Coronary artery (tissue), 2 donors: ENCODE results near the gene SNAPC3.
"Not testable (repeated sequence)": the region's sequence is repeated elsewhere in the genome, so short reads cannot be mapped to it uniquely, and the experiment has no call there.

ENCODE experiments used
- DNase-seq: peaks from one replicate; pipeline ENCODE4 v3.0.0-alpha.2; 2017; ENCODE audit warnings: low spot score
- H3K27ac ChIP-seq, 2 donors: fragments of 200-600 bp; sonication (generic); one replicate each; pipeline ENCODE4 v1.5.1; 2016 to 2019
- H3K4me3 ChIP-seq: fragments of 200-600 bp; sonication (generic); 2 replicates; pipeline ENCODE4 v1.5.1; 2016; ENCODE audit warnings: mild to moderate bottlenecking, moderate library complexity
- TF ChIP-seq, protein P1 (sequence below): fragments of 200-600 bp; sonication (generic); IDR thresholded peaks from one replicate; pipeline ENCODE4 v1.5.1; 2019; ENCODE audit warnings: antibody characterized with exemption

SNAPC3 gene

DNA sequence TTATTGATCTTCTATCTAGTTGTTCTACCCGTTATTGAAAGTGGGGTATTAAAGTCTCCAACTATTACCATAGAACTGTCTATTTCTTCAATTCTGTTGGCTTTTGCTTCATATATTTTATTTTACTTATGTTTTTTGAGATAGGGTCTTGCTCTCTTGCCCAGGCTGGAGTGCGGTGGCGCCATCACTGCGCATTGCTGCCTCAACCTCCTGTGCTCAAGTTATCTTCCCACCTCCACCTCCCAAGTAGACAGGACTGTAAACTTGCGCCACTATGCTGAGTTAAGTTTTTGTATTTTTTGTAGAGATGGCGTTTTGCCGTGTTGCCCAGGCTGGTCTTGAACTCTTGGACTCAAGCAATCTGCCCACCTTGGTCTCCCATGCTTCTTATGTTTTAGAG, 16.2 kb downstream of the SNAPC3 start:
- TF ChIP-seq, protein P1, sequence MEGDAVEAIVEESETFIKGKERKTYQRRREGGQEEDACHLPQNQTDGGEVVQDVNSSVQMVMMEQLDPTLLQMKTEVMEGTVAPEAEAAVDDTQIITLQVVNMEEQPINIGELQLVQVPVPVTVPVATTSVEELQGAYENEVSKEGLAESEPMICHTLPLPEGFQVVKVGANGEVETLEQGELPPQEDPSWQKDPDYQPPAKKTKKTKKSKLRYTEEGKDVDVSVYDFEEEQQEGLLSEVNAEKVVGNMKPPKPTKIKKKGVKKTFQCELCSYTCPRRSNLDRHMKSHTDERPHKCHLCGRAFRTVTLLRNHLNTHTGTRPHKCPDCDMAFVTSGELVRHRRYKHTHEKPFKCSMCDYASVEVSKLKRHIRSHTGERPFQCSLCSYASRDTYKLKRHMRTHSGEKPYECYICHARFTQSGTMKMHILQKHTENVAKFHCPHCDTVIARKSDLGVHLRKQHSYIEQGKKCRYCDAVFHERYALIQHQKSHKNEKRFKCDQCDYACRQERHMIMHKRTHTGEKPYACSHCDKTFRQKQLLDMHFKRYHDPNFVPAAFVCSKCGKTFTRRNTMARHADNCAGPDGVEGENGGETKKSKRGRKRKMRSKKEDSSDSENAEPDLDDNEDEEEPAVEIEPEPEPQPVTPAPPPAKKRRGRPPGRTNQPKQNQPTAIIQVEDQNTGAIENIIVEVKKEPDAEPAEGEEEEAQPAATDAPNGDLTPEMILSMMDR: no peak
- Histone ChIP-seq H3K4me3 (no peak overlapping the region), H3K27ac (no peak overlapping the region)
- DNase-seq: no peak

DNA sequence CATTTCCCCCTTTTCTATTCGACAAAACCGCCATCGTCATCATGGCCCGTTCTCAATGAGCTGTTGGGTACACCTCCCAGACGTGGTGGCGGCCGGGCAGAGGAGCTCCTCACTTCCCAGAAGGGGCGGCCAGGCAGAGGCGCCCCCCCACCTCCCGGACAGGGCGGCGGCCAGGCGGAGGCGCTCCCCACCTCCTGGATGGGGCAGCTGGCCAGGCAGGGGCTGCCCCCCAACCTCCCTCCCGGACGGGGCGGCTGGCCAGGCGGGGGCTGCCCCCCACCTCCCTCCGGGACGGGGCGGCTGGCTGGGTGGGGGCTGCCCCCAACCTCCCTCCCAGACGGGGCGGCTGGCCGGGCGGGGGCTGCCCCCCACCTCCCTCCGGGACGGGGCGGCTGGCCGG, 19.2 kb downstream of the SNAPC3 start:
- DNase-seq, H3K27ac ChIP-seq, H3K4me3 ChIP-seq: not testable (repeated sequence)

DNA sequence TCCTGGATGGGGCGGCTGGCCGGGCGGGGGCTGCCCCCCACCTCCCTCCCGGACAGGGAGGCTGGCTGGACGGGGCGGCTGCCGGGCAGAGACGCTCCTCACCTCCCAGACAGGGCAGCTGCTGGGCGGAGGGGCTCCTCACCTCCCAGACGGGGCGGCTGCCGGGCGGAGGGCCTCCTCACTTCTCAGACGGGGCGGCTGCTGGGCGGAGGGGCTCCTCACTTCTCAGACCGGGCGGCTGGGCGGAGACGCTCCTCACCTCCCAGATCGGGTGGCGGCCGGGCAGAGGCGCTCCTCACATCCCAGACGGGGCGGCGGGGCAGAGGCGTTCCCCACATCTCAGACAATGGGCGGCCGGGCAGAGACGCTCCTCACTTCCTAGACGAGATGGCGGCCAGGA, 19.6 kb downstream of the SNAPC3 start:
- not testable (repeated sequence) for H3K4me3 ChIP-seq, DNase-seq

DNA sequence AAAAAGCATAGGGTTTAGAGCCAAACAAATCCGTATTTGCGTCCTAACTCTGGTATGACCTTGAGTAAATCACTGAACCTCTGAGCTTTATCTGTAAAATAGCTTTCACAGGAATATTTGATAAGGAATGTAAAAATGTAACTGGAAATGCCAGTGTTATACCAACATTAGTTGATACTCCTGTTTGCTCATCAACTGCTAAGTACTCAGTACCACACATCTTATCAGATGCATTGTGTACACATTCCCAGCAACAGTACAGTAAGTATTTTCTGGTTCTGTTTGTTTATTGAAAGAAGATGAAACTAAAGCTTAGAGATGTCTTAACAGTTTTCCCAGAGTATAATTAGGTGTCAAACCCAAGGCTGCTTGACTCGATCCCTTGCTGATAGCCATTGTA, 21.5 kb downstream of the SNAPC3 start:
- no peak overlapping the region for H3K27ac ChIP-seq
- TF ChIP-seq, protein P1: no peak
- no peak overlapping the region for H3K4me3 ChIP-seq
- DNase-seq: no peak

More for the DNA sequence above, 19.6 kb downstream of the SNAPC3 start:
- H3K27ac ChIP-seq: not testable (repeated sequence)

DNA sequence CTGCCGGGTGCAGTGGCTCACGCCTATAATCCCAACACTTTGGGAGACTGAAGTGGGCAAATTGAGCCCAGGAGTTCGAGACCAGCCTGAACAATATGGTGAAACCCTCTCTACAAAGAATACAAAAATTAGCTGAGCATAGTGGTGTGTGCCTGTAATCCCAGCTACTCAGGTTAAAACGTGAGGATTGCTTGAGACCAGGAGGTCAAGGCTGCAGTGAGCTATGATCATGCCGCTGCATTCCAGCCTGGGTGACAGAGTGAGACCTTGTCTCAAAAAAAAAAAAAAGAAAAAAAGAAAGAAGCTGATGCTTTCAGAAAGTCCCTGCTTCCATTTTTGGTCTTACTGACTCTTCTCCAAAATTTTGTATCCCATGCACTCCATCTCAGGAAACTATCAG, 31.3 kb downstream of the SNAPC3 start:
- TF ChIP-seq, protein P1: no peak
- no peak overlapping the region for H3K27ac ChIP-seq
- DNase-seq: no peak
- H3K4me3 ChIP-seq: no peak overlapping the region

DNA sequence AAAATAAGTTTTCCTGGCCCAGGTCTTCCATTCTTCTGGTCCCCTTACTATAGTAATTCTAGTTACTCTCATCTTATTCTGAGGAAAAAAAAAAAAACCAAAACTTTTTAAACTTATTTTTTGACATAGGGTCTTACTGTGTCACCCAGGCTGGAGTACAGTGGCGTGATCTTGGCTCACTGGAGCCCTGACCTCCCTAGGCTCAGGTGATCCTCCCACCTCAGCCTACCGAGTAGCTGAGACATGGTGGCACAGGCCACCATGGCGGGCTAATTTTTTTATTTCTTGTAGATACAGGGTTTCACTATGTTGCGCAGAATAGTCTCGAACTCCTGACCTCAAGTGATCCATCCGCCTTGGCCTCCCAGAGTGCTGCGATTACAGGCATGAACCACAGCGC, 38.4 kb downstream of the SNAPC3 start:
- no peak for DNase-seq
- no peak overlapping the region for H3K27ac ChIP-seq
- TF ChIP-seq, protein P1: no peak

DNA sequence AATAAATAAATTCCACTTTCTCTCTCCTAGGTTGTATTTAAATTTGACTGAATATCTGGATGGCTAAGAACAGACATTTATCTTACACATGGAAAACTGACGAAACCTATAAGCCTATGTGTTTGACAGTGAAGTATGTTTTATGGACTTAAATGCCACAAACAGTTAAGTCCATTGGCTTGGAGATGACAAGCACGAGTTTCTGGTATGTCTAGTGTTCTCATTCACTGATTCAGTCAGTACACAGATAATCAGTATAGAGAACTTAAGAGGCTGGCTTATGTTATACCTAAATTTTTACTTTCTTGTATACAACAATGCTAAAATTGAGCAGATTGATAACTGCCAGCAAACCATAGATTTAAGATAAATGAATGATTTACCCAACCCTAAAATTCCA, 38.9 kb downstream of the SNAPC3 start:
- TF ChIP-seq, protein P1: no peak
- H3K27ac ChIP-seq: no peak overlapping the region
- no peak for DNase-seq
- H3K4me3 ChIP-seq: no peak overlapping the region

More for the DNA sequence above, 38.4 kb downstream of the SNAPC3 start:
- no peak overlapping the region for H3K4me3 ChIP-seq

DNA sequence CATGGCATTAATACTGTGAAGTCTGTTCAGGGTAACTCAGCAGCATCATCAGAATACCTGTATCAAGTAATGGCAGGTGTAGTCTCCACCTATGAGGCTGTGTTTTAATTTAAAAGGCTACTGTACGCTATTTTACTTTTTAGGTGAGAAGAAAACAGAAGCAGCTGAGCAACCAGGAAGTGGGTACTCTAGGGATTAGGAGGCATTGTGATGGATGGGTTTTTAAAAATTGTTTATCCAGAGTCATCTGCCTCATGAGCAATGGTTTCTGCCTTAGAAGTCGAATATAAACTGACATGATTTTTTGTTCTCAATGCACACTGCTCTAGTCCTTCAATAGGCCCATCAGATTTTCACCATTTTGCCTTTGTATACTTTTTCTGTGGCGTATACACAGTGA, 45.5 kb downstream of the SNAPC3 start:
- TF ChIP-seq, protein P1: no peak
- H3K27ac ChIP-seq: no peak overlapping the region
- H3K4me3 ChIP-seq: no peak overlapping the region
- no peak for DNase-seq
